Mammary epithelial cell (primary cell): ENCODE results near the gene FFAR1.

Experiments
- EZH2 ChIP-seq: IDR thresholded peaks from 2 replicates; pipeline ENCODE4 v1.6.1; 2012; ENCODE audit warnings: low read length, inconsistent platforms, borderline replicate concordance
- TF ChIP-seq, protein P1 (sequence below), 2 donors: IDR thresholded peaks in 1 of 2; conservative IDR thresholded peaks in 1 of 2; 2 replicates each; pipeline ENCODE4 v1.5.1; 2011 to 2012; ENCODE audit warnings: inconsistent platforms in 2 of 2, low read length in 2 of 2, mild to moderate bottlenecking in 2 of 2, control low read depth in 1 of 2, low read depth in 1 of 2; ENCODE audit not compliant: insufficient read depth in 1 of 2; ENCODE audit errors: extremely low read depth in 1 of 2

DNA sequence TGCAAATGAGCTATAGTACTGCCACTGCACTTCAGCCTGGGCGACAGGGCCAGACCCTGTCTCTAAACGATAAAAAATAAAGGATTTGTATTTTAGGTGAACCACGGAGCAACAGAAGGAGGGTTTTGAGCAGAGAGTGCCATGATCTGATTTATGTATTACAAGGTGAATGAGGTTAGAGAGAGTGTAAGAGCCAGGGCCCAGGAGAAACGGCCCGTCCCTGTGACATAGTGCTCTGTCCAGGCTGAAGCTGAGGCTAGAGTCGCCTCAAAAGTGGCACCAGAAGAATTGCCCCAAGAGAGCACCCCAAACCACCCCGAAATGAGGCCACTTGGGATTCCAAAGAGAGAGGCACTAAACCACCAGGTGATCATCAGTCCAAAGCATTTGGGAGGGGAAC lies 38.8 kb upstream of the FFAR1 start:
- TF ChIP-seq, protein P1, sequence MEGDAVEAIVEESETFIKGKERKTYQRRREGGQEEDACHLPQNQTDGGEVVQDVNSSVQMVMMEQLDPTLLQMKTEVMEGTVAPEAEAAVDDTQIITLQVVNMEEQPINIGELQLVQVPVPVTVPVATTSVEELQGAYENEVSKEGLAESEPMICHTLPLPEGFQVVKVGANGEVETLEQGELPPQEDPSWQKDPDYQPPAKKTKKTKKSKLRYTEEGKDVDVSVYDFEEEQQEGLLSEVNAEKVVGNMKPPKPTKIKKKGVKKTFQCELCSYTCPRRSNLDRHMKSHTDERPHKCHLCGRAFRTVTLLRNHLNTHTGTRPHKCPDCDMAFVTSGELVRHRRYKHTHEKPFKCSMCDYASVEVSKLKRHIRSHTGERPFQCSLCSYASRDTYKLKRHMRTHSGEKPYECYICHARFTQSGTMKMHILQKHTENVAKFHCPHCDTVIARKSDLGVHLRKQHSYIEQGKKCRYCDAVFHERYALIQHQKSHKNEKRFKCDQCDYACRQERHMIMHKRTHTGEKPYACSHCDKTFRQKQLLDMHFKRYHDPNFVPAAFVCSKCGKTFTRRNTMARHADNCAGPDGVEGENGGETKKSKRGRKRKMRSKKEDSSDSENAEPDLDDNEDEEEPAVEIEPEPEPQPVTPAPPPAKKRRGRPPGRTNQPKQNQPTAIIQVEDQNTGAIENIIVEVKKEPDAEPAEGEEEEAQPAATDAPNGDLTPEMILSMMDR (conservative IDR thresholded peaks at IDR 0.05 in 1 of 2, IDR thresholded peaks at IDR 0.05 in 1 of 2; ENCODE audit: extremely low read depth in 1 of 2, insufficient read depth in 1 of 2, low read depth in 1 of 2, low read length in 2 of 2), result no peak
- no peak for TF ChIP-seq EZH2
